ENCODE results near the gene SAMD4A.

Gene SAMD4A

GRCh38 chr14:54815515-54815914 is 248.6 kb downstream of the SAMD4A start:
- Histone ChIP-seq H3K79me2 (ENCODE audit: control insufficient read depth, insufficient read depth, low read length, poor library complexity) (no peaks in the 10 kb centered on the region), H3K18ac (ENCODE audit: low read length) (no peak overlapping the region), H3K9ac (ENCODE audit: low read length) (no peak overlapping the region), H3K27me3 (ENCODE audit: insufficient read depth, low read length) (no peaks in the 10 kb centered on the region), H2AK5ac (ENCODE audit: low read length) (no peak overlapping the region), H2BK120ac (ENCODE audit: insufficient read depth, low read length, poor library complexity) (no peak overlapping the region), H3K4ac (ENCODE audit: low read depth, low read length) (no peak overlapping the region), H4K91ac (ENCODE audit: low read depth, low read length) (no peak overlapping the region), H3K4me1 (ENCODE audit: control insufficient read depth in 1 of 2, insufficient read depth in 2 of 2, low read length in 2 of 2) (peaks cover 12 to 19% of the 10 kb centered on the region in 2 experiments), H3K9me3 (ENCODE audit: insufficient read depth, low read depth, low read length) (peaks cover 2% of the 10 kb centered on the region), H3K4me3 (ENCODE audit: low read depth, low read length) (no peak overlapping the region), H4K8ac (ENCODE audit: low read depth, low read length) (no peak overlapping the region), H2BK5ac (ENCODE audit: low read depth, low read length, poor library complexity) (no peak overlapping the region), H2BK12ac (ENCODE audit: low read length) (no peak overlapping the region), H3K23ac (ENCODE audit: low read length) (no peak overlapping the region), H2AFZ (ENCODE audit: insufficient read depth, low read length, poor library complexity) (no peak overlapping the region), H3K27ac (ENCODE audit: low read depth, low read length) (no peak overlapping the region), H4K12ac (ENCODE audit: low read depth, low read length) (no peak overlapping the region), H3K4me2 (ENCODE audit: low read length) (no peak overlapping the region), H3K36me3 (ENCODE audit: control insufficient read depth in 1 of 2, insufficient read depth in 2 of 2, low read length in 2 of 2) (no peaks in the 10 kb centered on the region), H3K14ac (ENCODE audit: low read length) (no peak overlapping the region), H3K79me1 (ENCODE audit: low read length) (peaks cover 3% of the 10 kb centered on the region)
- WGBS (ENCODE audit: extremely low coverage, insufficient coverage, insufficient read length) = no CpG with 5 or more reads among the region's 6 CpGs
- no peak for DNase-seq

DNA sequence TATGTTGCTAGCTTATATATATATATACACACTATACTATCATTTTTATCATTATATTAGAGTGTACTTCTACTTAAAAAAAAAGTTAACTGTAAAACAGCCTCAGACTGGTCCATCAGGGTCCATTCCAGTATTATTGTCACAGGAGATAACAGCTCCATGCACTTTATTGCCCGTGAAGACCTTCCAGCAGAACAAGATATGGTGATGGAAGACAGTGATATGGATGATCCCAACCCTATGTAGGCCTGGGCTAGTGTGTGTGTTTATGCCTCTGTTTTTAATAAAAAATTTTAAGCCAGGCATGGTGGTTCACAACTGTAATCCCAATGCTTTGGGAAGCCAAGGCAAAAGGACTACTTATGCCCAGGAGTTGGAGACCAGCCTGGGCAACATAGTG is 249.5 kb downstream of the SAMD4A start:
- peaks cover 3% of the 10 kb centered on the region for H3K79me1 ChIP-seq (ENCODE audit: low read length)
- no peaks in the 10 kb centered on the region for H3K79me2 ChIP-seq (ENCODE audit: control insufficient read depth, insufficient read depth, low read length, poor library complexity)
- no peak overlapping the region for H3K23ac ChIP-seq (ENCODE audit: low read length)
- H2BK120ac ChIP-seq (ENCODE audit: insufficient read depth, low read length, poor library complexity) = no peak overlapping the region
- no peak overlapping the region for H4K8ac ChIP-seq (ENCODE audit: low read depth, low read length)
- no peak for DNase-seq
- no peak overlapping the region for H3K14ac ChIP-seq (ENCODE audit: low read length)
- WGBS (ENCODE audit: extremely low coverage, insufficient coverage, insufficient read length) = no CpG with 5 or more reads among the region's 1 CpG
- H3K27ac ChIP-seq (ENCODE audit: low read depth, low read length) = no peak overlapping the region
- H3K4ac ChIP-seq (ENCODE audit: low read depth, low read length) = no peak overlapping the region
- peaks cover 12 to 19% of the 10 kb centered on the region in 2 experiments for H3K4me1 ChIP-seq (ENCODE audit: control insufficient read depth in 1 of 2, insufficient read depth in 2 of 2, low read length in 2 of 2)
- H4K12ac ChIP-seq (ENCODE audit: low read depth, low read length) = no peak overlapping the region
- H3K18ac ChIP-seq (ENCODE audit: low read length) = no peak overlapping the region
- H4K91ac ChIP-seq (ENCODE audit: low read depth, low read length) = no peak overlapping the region
- H3K9me3 ChIP-seq (ENCODE audit: insufficient read depth, low read depth, low read length) = peaks cover 2% of the 10 kb centered on the region
- no peak overlapping the region for H3K4me3 ChIP-seq (ENCODE audit: low read depth, low read length)
- no peak overlapping the region for H3K9ac ChIP-seq (ENCODE audit: low read length)
- no peak overlapping the region for H2AFZ ChIP-seq (ENCODE audit: insufficient read depth, low read length, poor library complexity)
- no peak overlapping the region for H2AK5ac ChIP-seq (ENCODE audit: low read length)
- no peak overlapping the region for H3K4me2 ChIP-seq (ENCODE audit: low read length)
- H3K27me3 ChIP-seq (ENCODE audit: insufficient read depth, low read length) = no peaks in the 10 kb centered on the region
- no peaks in the 10 kb centered on the region for H3K36me3 ChIP-seq (ENCODE audit: control insufficient read depth in 1 of 2, insufficient read depth in 2 of 2, low read length in 2 of 2)
- no peak overlapping the region for H2BK12ac ChIP-seq (ENCODE audit: low read length)
- no peak overlapping the region for H2BK5ac ChIP-seq (ENCODE audit: low read depth, low read length, poor library complexity)

- H4K12ac ChIP-seq (ENCODE audit: low read depth, low read length) = no peak overlapping the region
- peaks cover 12 to 19% of the 10 kb centered on the region in 2 experiments for H3K4me1 ChIP-seq (ENCODE audit: control insufficient read depth in 1 of 2, insufficient read depth in 2 of 2, low read length in 2 of 2)
- no peaks in the 10 kb centered on the region for H3K36me3 ChIP-seq (ENCODE audit: control insufficient read depth in 1 of 2, insufficient read depth in 2 of 2, low read length in 2 of 2)
- H4K8ac ChIP-seq (ENCODE audit: low read depth, low read length) = no peak overlapping the region
- H2BK12ac ChIP-seq (ENCODE audit: low read length) = no peak overlapping the region
- H4K91ac ChIP-seq (ENCODE audit: low read depth, low read length) = no peak overlapping the region
- no peak overlapping the region for H3K4me3 ChIP-seq (ENCODE audit: low read depth, low read length)
- no peak overlapping the region for H2BK5ac ChIP-seq (ENCODE audit: low read depth, low read length, poor library complexity)
- peaks cover 4% of the 10 kb centered on the region for H3K9me3 ChIP-seq (ENCODE audit: insufficient read depth, low read depth, low read length)
- no peak overlapping the region for H3K4me2 ChIP-seq (ENCODE audit: low read length)
- DNase-seq = peak in 1 of 2 donors; percentile 31
- H3K9ac ChIP-seq (ENCODE audit: low read length) = no peak overlapping the region
- H3K4ac ChIP-seq (ENCODE audit: low read depth, low read length) = no peak overlapping the region
- peaks cover 3% of the 10 kb centered on the region for H3K79me1 ChIP-seq (ENCODE audit: low read length)
- no peaks in the 10 kb centered on the region for H3K79me2 ChIP-seq (ENCODE audit: control insufficient read depth, insufficient read depth, low read length, poor library complexity)
- no peak overlapping the region for H3K14ac ChIP-seq (ENCODE audit: low read length)
- no peak overlapping the region for H2AFZ ChIP-seq (ENCODE audit: insufficient read depth, low read length, poor library complexity)
- H3K18ac ChIP-seq (ENCODE audit: low read length) = no peak overlapping the region
- no peak overlapping the region for H3K23ac ChIP-seq (ENCODE audit: low read length)
- no CpG with 5 or more reads among the region's 5 CpGs for WGBS (ENCODE audit: extremely low coverage, insufficient coverage, insufficient read length)
- H3K27ac ChIP-seq (ENCODE audit: low read depth, low read length) = no peak overlapping the region
- H2AK5ac ChIP-seq (ENCODE audit: low read length) = no peak overlapping the region
- H2BK120ac ChIP-seq (ENCODE audit: insufficient read depth, low read length, poor library complexity) = no peak overlapping the region
- no peaks in the 10 kb centered on the region for H3K27me3 ChIP-seq (ENCODE audit: insufficient read depth, low read length)
These were observed 250.6 kb downstream of the SAMD4A start for GRCh38 chr14:54817506-54817905.

DNA sequence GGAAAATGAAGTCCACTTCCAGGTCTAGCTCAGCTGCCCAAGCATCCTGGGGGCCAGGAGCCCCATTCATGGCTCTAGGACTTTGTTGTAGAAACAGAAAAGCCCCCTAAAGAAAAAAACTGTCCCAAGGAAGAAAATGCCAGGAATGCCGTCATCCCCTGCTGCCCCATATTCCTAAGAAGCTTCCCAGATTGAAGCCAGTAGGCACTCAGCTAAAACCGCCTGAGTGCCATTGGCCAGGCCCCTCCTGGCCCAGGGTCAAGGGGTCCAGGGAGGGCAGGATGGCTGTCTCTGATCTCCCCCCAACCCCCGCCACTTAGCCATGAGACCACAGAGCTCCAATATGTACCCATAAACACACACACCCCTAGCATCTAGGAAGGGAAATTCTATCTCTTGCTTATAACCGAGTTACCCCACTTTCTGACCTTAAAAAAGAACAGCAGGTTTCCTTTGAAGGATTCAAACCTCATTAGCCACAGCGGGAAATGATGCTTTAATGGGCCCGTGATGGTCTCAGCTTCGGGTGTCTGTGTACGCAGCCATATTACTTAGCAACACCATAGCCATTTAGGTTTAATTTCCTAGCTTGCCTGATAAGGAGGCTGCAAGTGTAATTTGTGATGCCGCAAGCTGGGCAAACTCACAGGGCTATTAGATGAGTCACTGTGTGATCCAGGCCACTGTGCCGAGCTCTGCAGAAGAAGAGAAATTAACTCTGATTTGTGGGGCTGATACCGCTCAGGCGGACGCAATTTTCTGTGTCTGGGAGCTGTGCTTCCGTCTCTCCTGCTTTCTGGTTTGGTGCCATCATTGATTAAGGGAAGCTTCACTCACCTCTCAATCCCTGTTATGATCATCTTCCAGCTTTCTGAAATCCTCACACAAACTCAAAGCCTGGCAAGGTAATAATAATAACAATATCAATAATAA is 251.5 kb downstream of the SAMD4A start:
- peak overlapping the region; percentile 55 for H2BK5ac ChIP-seq (ENCODE audit: low read depth, low read length, poor library complexity)
- H3K4me1 ChIP-seq (ENCODE audit: control insufficient read depth in 1 of 2, insufficient read depth in 2 of 2, low read length in 2 of 2) = peaks cover 12 to 19% of the 10 kb centered on the region in 2 experiments
- H3K79me1 ChIP-seq (ENCODE audit: low read length) = peaks cover 3% of the 10 kb centered on the region
- no peaks in the 10 kb centered on the region for H3K27me3 ChIP-seq (ENCODE audit: insufficient read depth, low read length)
- H2AFZ ChIP-seq (ENCODE audit: insufficient read depth, low read length, poor library complexity) = no peak overlapping the region
- WGBS (ENCODE audit: extremely low coverage, insufficient coverage, insufficient read length) = no CpG with 5 or more reads among the region's 14 CpGs
- no peak overlapping the region for H3K9ac ChIP-seq (ENCODE audit: low read length)
- DNase-seq = peak; percentile 60 to 68
- no peak overlapping the region for H4K91ac ChIP-seq (ENCODE audit: low read depth, low read length)
- H3K23ac ChIP-seq (ENCODE audit: low read length) = no peak overlapping the region
- no peaks in the 10 kb centered on the region for H3K79me2 ChIP-seq (ENCODE audit: control insufficient read depth, insufficient read depth, low read length, poor library complexity)
- H4K8ac ChIP-seq (ENCODE audit: low read depth, low read length) = no peak overlapping the region
- H3K27ac ChIP-seq (ENCODE audit: low read depth, low read length) = no peak overlapping the region
- no peaks in the 10 kb centered on the region for H3K36me3 ChIP-seq (ENCODE audit: control insufficient read depth in 1 of 2, insufficient read depth in 2 of 2, low read length in 2 of 2)
- no peak overlapping the region for H3K18ac ChIP-seq (ENCODE audit: low read length)
- no peak overlapping the region for H2BK120ac ChIP-seq (ENCODE audit: insufficient read depth, low read length, poor library complexity)
- no peak overlapping the region for H4K12ac ChIP-seq (ENCODE audit: low read depth, low read length)
- H3K4ac ChIP-seq (ENCODE audit: low read depth, low read length) = no peak overlapping the region
- no peak overlapping the region for H2AK5ac ChIP-seq (ENCODE audit: low read length)
- H2BK12ac ChIP-seq (ENCODE audit: low read length) = peak overlapping the region; percentile 65
- H3K4me2 ChIP-seq (ENCODE audit: low read length) = peak overlapping the region; percentile 21
- peaks cover 4% of the 10 kb centered on the region for H3K9me3 ChIP-seq (ENCODE audit: insufficient read depth, low read depth, low read length)
- H3K4me3 ChIP-seq (ENCODE audit: low read depth, low read length) = no peak overlapping the region
- no peak overlapping the region for H3K14ac ChIP-seq (ENCODE audit: low read length)
